Sigmoid colon (tissue), 3 donors: ENCODE results near the gene OTOP2.

Source experiments
- POLR2A ChIP-seq, 2 donors: fragments of 450-650 bp; IDR thresholded peaks; one replicate each; pipeline ENCODE4 v1.6.1; 2016; ENCODE audit warnings: antibody characterized with exemption in 2 of 2, mild to moderate bottlenecking in 2 of 2, moderate library complexity in 2 of 2
- TF ChIP-seq, protein P1 (sequence below), 4 experiments: fragments of 450-650 bp in 3 of 4; fragments of 200-600 bp in 1 of 4; IDR thresholded peaks; one replicate each; pipeline ENCODE4 v1.5.1; 2016 to 2019; ENCODE audit warnings: antibody characterized with exemption in 4 of 4, mild to moderate bottlenecking in 3 of 4, moderate library complexity in 2 of 4

GRCh38 chr17:74921769-74922168 is 2.3 kb upstream of the OTOP2 start:
- TF ChIP-seq, protein P1, sequence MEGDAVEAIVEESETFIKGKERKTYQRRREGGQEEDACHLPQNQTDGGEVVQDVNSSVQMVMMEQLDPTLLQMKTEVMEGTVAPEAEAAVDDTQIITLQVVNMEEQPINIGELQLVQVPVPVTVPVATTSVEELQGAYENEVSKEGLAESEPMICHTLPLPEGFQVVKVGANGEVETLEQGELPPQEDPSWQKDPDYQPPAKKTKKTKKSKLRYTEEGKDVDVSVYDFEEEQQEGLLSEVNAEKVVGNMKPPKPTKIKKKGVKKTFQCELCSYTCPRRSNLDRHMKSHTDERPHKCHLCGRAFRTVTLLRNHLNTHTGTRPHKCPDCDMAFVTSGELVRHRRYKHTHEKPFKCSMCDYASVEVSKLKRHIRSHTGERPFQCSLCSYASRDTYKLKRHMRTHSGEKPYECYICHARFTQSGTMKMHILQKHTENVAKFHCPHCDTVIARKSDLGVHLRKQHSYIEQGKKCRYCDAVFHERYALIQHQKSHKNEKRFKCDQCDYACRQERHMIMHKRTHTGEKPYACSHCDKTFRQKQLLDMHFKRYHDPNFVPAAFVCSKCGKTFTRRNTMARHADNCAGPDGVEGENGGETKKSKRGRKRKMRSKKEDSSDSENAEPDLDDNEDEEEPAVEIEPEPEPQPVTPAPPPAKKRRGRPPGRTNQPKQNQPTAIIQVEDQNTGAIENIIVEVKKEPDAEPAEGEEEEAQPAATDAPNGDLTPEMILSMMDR (IDR thresholded peaks at IDR 0.05): no peak
- no peak for TF ChIP-seq POLR2A (IDR thresholded peaks at IDR 0.05)
